HepG2 (cell line): ENCODE results near the gene CEP76. TPM values are rescaled to one million over a fixed set of nuclear protein-coding genes. Genes with fewer than 3 reads are reported as not detected.

Experiments used
- ATAC-seq: fragments of 200-7000 bp; cut with Tn5 transposase; 3 replicates; pipeline ENCODE4 v1.9.1; 2020; ENCODE audit warnings: mild to moderate bottlenecking, moderate library complexity
- BruUV-seq: library from RNA; stranded (reverse); fragments of 400-500 nt; replicated peaks from 2 replicates; lab custom pipeline; 2021; lab: Mats Ljungman, UMichigan
- CTCF ChIA-PET: fragments of 300-600 bp; formaldehyde crosslinking; extraction: SDS; loops from one replicate; lab custom pipeline; 2021; ENCODE audit warnings: low total read pairs, inconsistent platforms, low intra/inter-chr PET ratio; lab: Yijun Ruan, JAX
- POLR2A ChIA-PET: fragments of 350-600 bp; sonication (Branson Sonifier 250); formaldehyde crosslinking; loops from one replicate; lab custom pipeline; 2020; ENCODE audit warnings: antibody characterized with exemption, inconsistent platforms; lab: Yijun Ruan, JAX
- DNase-seq: peaks from one replicate; pipeline ENCODE4 v3.0.0-alpha.2; 2015; ENCODE audit warnings: low spot score
- FAIRE-seq: peaks from 3 replicates; lab custom pipeline; 2011; peaks lifted over from hg19 to GRCh38; lab: Jason Lieb, UNC
- H2AFZ ChIP-seq: one replicate; pipeline ENCODE4 v1.6.1; 2011; ENCODE audit warnings: low read length, inconsistent platforms
- H3K27ac ChIP-seq: fragments of 300-600 bp; 3 replicates; pipeline ENCODE4 v1.8.0; 2011; ENCODE audit warnings: mixed run types, mild to moderate bottlenecking, mixed read lengths, low read length, inconsistent platforms; ENCODE audit not compliant: insufficient read depth; ENCODE audit errors: extremely low read length
- H3K27me3 ChIP-seq, 2 experiments: fragments of 200-600 bp in 1 of 2; 2 replicates in 1 of 2; 3 replicates in 1 of 2; pipeline versions ENCODE4 v1.6.0 to v1.8.0; 2011; ENCODE audit warnings: low read length in 2 of 2, mild to moderate bottlenecking in 2 of 2, moderate library complexity in 2 of 2, inconsistent platforms in 1 of 2; ENCODE audit not compliant: insufficient read depth in 2 of 2, control insufficient read depth in 1 of 2
- H3K36me3 ChIP-seq, 2 experiments: fragments of 200-600 bp in 1 of 2; replicated peaks in 1 of 2; 2 replicates in 1 of 2; 3 replicates in 1 of 2; pipeline versions ENCODE4 v1.5.1 to v1.8.0; 2011; ENCODE audit warnings: low read length in 2 of 2, inconsistent platforms in 1 of 2; ENCODE audit not compliant: insufficient read depth in 2 of 2, control insufficient read depth in 1 of 2
- H3K4me1 ChIP-seq: 2 replicates; pipeline ENCODE4 v1.5.1; 2012; ENCODE audit warnings: low read length, inconsistent platforms; ENCODE audit not compliant: insufficient read depth
- H3K4me2 ChIP-seq: 2 replicates; pipeline ENCODE4 v1.6.0; 2011; ENCODE audit warnings: low read depth, low read length, inconsistent platforms
- H3K4me3 ChIP-seq, 3 experiments: fragments of 200-600 bp in 1 of 3; sonication (generic), shearing (Covaris generic) in 1 of 3; replicated peaks in 1 of 3; 2 replicates each; pipeline ENCODE4 v1.5.1; 2011 to 2016; ENCODE audit warnings: low read length in 3 of 3, inconsistent platforms in 2 of 3, low read depth in 2 of 3, mild to moderate bottlenecking in 2 of 3, control low read depth in 1 of 3, mixed read lengths in 1 of 3; ENCODE audit not compliant: insufficient read depth in 1 of 3
- H3K79me2 ChIP-seq: one replicate; pipeline ENCODE4 v1.6.1; 2011; ENCODE audit warnings: low read length, inconsistent platforms; ENCODE audit not compliant: insufficient read depth
- H3K9ac ChIP-seq: 2 replicates; pipeline ENCODE4 v1.6.0; 2011; ENCODE audit warnings: mild to moderate bottlenecking, low read depth, low read length, inconsistent platforms; ENCODE audit not compliant: insufficient read depth
- H3K9me3 ChIP-seq: 2 replicates; pipeline ENCODE4 v1.5.1; 2012; ENCODE audit warnings: mild to moderate bottlenecking, low read length
- H4K20me1 ChIP-seq: 2 replicates; pipeline ENCODE4 v1.6.0; 2011; ENCODE audit warnings: inconsistent platforms, mild to moderate bottlenecking, low read length, moderate library complexity; ENCODE audit not compliant: insufficient read depth
- ELF3 ChIP-seq: IDR thresholded peaks from 2 replicates; pipeline ENCODE4 v1.6.1; 2016; ENCODE audit warnings: missing genetic modification reagents, missing compliant biosample characterization
- GABPB1 ChIP-seq: IDR thresholded peaks from 2 replicates; pipeline ENCODE4 v1.6.1; 2016; ENCODE audit warnings: mild to moderate bottlenecking, missing genetic modification reagents, moderate library complexity, missing compliant biosample characterization
- HOXD1 ChIP-seq: sonication (generic); formaldehyde crosslinking; IDR thresholded peaks from 2 replicates; pipeline ENCODE4 v1.5.0; 2020; ENCODE audit warnings: missing genetic modification reagents
- NRL ChIP-seq: sonication (generic); formaldehyde crosslinking; IDR thresholded peaks from 2 replicates; pipeline ENCODE4 v1.5.0; 2020; ENCODE audit warnings: missing genetic modification reagents, mild to moderate bottlenecking, moderate library complexity, borderline replicate concordance
- ZNF263 ChIP-seq: sonication (generic); formaldehyde crosslinking; IDR thresholded peaks from 2 replicates; pipeline ENCODE4 v1.4.0; 2020; ENCODE audit warnings: missing genetic modification reagents
- ZNF607 ChIP-seq: sonication (generic); formaldehyde crosslinking; IDR thresholded peaks from 2 replicates; pipeline ENCODE4 v1.5.1; 2020; ENCODE audit warnings: missing genetic modification reagents, mild to moderate bottlenecking, borderline replicate concordance
- ZSCAN9 ChIP-seq: IDR thresholded peaks from 2 replicates; pipeline ENCODE4 v1.6.1; 2016; ENCODE audit warnings: borderline replicate concordance
- WGBS: methylation state at CpG from one replicate; pipeline ENCODE4 v1.1.6; 2017; ENCODE audit warnings: low lambda C conversion rate; 5-methylcytosine and 5-hydroxymethylcytosine counted together
- in situ Hi-C: cut with HindIII; loops from 2 replicates; pipeline ENCODE4 v1.10.0; 2017; ENCODE audit warnings: low pct_unique_long_range_greater_than_20kb; ENCODE audit not compliant: extremely low pct_ligation_motif_present
- intact Hi-C: fragments of 100-400 bp; cut with micrococcal nuclease; formaldehyde crosslinking; loops from one replicate; pipeline ENCODE4 v1.10.0; 2022; ENCODE audit not compliant: unreplicated experiment
- polyA plus RNA-seq, 8 experiments: library from polyadenylated mRNA; depleted of rRNA in 3 of 8; stranded (reverse) in 7 of 8; unstranded in 1 of 8; fragments of >200 nt; fragmentation: Illumina TruSeq in 4 of 8; extraction: Trizol in 4 of 8; gene quantifications; 2 replicates each; pipeline versions ENCODE4 v1.2.1 to v1.2.3, GENCODE V29; 2011 to 2016; ENCODE audit warnings: low read depth in 4 of 8, missing spikeins in 1 of 8, mixed read lengths in 1 of 8; ENCODE audit not compliant: insufficient read depth in 1 of 8
- total RNA-seq, 5 experiments: library from RNA; depleted of rRNA; stranded (reverse); fragments of >200 nt; fragmentation: Illumina TruSeq; extraction: Trizol; gene quantifications; 2 replicates each; pipeline ENCODE4 v1.2.3, GENCODE V29; 2016; ENCODE audit warnings: low read depth in 1 of 5
- TF ChIP-seq, protein P1 (sequence below): IDR thresholded peaks from 2 replicates; pipeline ENCODE4 v1.4.0; 2020; ENCODE audit warnings: mild to moderate bottlenecking, missing genetic modification reagents
- TF ChIP-seq, protein P2 (sequence below): sonication (generic); formaldehyde crosslinking; IDR thresholded peaks from 2 replicates; pipeline ENCODE4 v1.5.1; 2020; ENCODE audit warnings: mild to moderate bottlenecking, missing genetic modification reagents, borderline replicate concordance
- TF ChIP-seq, protein P3 (sequence below): sonication (generic); formaldehyde crosslinking; IDR thresholded peaks from 2 replicates; pipeline ENCODE4 v1.5.0; 2020; ENCODE audit warnings: missing genetic modification reagents

Gene CEP76
- total and polyA plus RNA-seq, 2 of the 13 experiments (the other 11 are each of a cell fraction or from before 2014, with no cell fraction given), result 13.9 to 15.1 TPM

DNA sequence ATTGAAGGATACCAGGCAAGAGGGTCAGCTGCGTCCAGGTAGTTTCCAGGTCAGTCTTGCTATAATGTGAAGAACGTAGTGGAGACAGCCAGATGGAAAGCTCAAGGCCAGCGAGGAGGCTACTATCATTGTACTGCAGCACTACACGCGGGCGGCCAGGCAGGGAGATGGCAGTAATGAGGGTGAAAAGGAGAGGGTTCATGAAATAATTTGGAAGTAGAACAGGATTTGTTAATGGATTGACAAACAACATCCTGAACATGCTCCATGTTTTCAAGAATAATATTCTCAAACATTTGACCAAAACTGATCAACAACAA, 61.7 kb downstream of the CEP76 start (continued):
- TF ChIP-seq, protein P1, sequence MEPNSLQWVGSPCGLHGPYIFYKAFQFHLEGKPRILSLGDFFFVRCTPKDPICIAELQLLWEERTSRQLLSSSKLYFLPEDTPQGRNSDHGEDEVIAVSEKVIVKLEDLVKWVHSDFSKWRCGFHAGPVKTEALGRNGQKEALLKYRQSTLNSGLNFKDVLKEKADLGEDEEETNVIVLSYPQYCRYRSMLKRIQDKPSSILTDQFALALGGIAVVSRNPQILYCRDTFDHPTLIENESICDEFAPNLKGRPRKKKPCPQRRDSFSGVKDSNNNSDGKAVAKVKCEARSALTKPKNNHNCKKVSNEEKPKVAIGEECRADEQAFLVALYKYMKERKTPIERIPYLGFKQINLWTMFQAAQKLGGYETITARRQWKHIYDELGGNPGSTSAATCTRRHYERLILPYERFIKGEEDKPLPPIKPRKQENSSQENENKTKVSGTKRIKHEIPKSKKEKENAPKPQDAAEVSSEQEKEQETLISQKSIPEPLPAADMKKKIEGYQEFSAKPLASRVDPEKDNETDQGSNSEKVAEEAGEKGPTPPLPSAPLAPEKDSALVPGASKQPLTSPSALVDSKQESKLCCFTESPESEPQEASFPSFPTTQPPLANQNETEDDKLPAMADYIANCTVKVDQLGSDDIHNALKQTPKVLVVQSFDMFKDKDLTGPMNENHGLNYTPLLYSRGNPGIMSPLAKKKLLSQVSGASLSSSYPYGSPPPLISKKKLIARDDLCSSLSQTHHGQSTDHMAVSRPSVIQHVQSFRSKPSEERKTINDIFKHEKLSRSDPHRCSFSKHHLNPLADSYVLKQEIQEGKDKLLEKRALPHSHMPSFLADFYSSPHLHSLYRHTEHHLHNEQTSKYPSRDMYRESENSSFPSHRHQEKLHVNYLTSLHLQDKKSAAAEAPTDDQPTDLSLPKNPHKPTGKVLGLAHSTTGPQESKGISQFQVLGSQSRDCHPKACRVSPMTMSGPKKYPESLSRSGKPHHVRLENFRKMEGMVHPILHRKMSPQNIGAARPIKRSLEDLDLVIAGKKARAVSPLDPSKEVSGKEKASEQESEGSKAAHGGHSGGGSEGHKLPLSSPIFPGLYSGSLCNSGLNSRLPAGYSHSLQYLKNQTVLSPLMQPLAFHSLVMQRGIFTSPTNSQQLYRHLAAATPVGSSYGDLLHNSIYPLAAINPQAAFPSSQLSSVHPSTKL (CRISPR knock-in tag), result no peak
- no peak for TF ChIP-seq NRL (CRISPR knock-in tag)
- TF ChIP-seq HOXD1 (CRISPR knock-in tag), result no peak
- TF ChIP-seq ZNF607 (CRISPR knock-in tag), result no peak
- 0 out of 2 replicates have a peak, but pooled peaks have one; percentile 2 for TF ChIP-seq ELF3 (CRISPR knock-in tag)

DNA sequence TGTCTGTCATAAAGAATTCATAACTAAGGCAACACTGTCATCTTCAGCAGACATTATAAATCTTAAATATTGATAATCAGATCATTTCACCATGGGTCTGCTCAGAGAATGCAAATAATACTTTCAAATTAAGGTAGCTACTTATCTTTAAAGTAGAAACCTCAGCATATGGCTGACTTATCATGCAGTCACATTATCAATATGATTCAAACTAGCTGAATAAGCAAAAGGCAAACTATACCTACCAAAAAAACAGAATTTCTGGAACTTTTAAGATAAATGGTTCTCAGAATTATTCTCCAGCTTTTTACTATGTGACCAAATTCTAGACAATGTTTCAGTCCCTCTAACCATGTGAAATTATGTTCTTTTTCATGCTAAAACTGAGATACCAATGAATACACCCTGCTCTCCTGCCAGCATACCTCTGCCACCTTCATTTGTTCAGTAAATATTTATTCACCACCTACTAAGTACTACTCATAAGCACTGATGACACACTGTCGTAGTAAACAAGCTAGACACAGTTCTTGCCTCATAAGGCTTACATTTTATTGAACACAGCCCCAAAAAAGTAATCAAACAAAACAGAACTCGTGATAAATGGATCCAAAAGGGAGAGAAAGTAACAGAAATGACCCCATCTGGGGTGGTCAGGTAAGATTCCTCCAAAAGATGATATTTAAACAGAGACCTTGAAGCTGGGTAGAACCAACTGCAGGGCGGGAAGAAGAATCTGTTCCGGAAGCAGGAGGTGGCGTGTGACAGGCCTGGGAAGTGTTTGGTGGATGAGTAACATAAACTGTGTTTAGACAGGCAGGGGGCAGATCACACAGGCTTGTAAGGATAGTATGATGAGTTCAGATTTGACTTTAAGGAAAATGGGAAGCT, 62.3 kb downstream of the CEP76 start:
- peak overlapping the region; percentile 57 for H3K27ac ChIP-seq
- peak overlapping the region; percentile 26; the same call in 1 of the 2 replicates for H3K9ac ChIP-seq
- DNase-seq, result peak; percentile 68
- H4K20me1 ChIP-seq, result no peaks in the 10 kb centered on the region
- CTCF ChIA-PET, result no interaction called here
- intact Hi-C loops, result loop anchor here (5.0 kb wide), 1 partner anchor 43 kb away; no protein-coding TSS in a partner anchor
- ATAC-seq, result peak; percentile 97
- peak overlapping the region in 1 of 3 experiments; percentile 5; a peak in 1 of 6 replicates for H3K4me3 ChIP-seq
- H3K9me3 ChIP-seq, result no peaks in the 10 kb centered on the region
- TSS peak; percentile 35 for BruUV-seq
- H3K79me2 ChIP-seq, result peaks cover 12% of the 10 kb centered on the region
- H3K4me1 ChIP-seq, result peaks cover 30% of the 10 kb centered on the region
- H3K27me3 ChIP-seq, result no peaks in the 10 kb centered on the region
- in situ Hi-C loops, result no loop called here
- POLR2A ChIA-PET, result interaction anchor here (1.0 to 1.8 kb wide), 2 partner anchors 13 to 33 kb away, joined by 3 to 8 read pairs; no protein-coding TSS in a partner anchor
- peak overlapping the region; percentile 65 for H3K4me2 ChIP-seq
- 23% methylated on average over 5 of the region's 5 CpGs for WGBS
- no peak overlapping the region for H2AFZ ChIP-seq
- FAIRE-seq, result peak; percentile 60
- no peaks in the 10 kb centered on the region for H3K36me3 ChIP-seq
- TF ChIP-seq, protein P2, sequence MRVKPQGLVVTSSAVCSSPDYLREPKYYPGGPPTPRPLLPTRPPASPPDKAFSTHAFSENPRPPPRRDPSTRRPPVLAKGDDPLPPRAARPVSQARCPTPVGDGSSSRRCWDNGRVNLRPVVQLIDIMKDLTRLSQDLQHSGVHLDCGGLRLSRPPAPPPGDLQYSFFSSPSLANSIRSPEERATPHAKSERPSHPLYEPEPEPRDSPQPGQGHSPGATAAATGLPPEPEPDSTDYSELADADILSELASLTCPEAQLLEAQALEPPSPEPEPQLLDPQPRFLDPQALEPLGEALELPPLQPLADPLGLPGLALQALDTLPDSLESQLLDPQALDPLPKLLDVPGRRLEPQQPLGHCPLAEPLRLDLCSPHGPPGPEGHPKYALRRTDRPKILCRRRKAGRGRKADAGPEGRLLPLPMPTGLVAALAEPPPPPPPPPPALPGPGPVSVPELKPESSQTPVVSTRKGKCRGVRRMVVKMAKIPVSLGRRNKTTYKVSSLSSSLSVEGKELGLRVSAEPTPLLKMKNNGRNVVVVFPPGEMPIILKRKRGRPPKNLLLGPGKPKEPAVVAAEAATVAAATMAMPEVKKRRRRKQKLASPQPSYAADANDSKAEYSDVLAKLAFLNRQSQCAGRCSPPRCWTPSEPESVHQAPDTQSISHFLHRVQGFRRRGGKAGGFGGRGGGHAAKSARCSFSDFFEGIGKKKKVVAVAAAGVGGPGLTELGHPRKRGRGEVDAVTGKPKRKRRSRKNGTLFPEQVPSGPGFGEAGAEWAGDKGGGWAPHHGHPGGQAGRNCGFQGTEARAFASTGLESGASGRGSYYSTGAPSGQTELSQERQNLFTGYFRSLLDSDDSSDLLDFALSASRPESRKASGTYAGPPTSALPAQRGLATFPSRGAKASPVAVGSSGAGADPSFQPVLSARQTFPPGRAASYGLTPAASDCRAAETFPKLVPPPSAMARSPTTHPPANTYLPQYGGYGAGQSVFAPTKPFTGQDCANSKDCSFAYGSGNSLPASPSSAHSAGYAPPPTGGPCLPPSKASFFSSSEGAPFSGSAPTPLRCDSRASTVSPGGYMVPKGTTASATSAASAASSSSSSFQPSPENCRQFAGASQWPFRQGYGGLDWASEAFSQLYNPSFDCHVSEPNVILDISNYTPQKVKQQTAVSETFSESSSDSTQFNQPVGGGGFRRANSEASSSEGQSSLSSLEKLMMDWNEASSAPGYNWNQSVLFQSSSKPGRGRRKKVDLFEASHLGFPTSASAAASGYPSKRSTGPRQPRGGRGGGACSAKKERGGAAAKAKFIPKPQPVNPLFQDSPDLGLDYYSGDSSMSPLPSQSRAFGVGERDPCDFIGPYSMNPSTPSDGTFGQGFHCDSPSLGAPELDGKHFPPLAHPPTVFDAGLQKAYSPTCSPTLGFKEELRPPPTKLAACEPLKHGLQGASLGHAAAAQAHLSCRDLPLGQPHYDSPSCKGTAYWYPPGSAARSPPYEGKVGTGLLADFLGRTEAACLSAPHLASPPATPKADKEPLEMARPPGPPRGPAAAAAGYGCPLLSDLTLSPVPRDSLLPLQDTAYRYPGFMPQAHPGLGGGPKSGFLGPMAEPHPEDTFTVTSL, result 0 out of 2 replicates have a peak, but pooled peaks have one; percentile 28
- TF ChIP-seq, protein P3, sequence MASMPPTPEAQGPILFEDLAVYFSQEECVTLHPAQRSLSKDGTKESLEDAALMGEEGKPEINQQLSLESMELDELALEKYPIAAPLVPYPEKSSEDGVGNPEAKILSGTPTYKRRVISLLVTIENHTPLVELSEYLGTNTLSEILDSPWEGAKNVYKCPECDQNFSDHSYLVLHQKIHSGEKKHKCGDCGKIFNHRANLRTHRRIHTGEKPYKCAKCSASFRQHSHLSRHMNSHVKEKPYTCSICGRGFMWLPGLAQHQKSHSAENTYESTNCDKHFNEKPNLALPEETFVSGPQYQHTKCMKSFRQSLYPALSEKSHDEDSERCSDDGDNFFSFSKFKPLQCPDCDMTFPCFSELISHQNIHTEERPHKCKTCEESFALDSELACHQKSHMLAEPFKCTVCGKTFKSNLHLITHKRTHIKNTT (CRISPR knock-in tag), result no peak
- no peak for TF ChIP-seq ZNF263
- peak; percentile 42; the same call in 1 of the 2 replicates for TF ChIP-seq GABPB1
- peak; percentile 80; the same call in 1 of the 2 replicates for TF ChIP-seq ZSCAN9 (CRISPR knock-in tag)
